Esophagus squamous epithelium (tissue), 4 donors: ENCODE data around the gene GTF3C1.

Experiments used
- POLR2A ChIP-seq, 4 donors: fragments of 450-650 bp; IDR thresholded peaks; one replicate each; pipeline ENCODE4 v1.6.1; 2017; ENCODE audit warnings: antibody characterized with exemption in 4 of 4, mild to moderate bottlenecking in 4 of 4, moderate library complexity in 3 of 4
- TF ChIP-seq, protein P1 (sequence below), 6 experiments: fragments of 450-650 bp in 4 of 6; fragments of 200-600 bp in 2 of 6; sonication (generic) in 2 of 6; IDR thresholded peaks; one replicate each; pipeline ENCODE4 v1.5.1; 2016 to 2019; ENCODE audit warnings: antibody characterized with exemption in 6 of 6, mild to moderate bottlenecking in 4 of 6, moderate library complexity in 4 of 6

DNA sequence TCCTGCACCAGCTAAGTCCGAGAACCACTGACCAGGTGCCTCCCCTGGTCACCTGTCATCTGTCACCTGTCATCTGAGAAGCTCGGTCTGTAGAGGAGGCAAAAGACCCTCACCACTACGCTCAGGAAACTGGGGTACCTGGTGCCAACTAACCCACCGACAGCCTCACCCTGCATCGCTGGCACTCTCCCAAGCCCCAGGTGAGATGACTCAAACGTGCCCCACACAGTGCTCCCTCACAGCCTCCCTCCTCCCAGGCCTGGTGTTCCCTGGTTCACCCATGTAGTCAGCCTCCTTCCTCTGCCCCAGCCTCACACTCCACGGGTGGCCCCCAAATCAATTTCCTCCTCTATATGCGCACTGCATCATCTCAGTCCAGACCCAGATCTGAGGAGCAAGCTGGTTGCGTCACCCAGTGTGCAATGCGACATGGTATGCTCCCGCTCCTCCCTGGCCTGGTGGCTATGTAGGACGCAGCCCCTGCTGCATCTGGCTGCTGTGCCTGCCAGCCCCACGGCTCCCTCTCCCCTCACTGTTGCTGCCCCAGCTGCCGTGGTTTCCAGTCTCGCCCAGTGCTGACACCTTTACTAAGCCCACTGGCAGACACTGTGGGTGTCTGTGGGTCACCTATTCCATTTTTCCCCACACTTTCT is 68.3 kb downstream of the GTF3C1 start:
- TF ChIP-seq, protein P1, sequence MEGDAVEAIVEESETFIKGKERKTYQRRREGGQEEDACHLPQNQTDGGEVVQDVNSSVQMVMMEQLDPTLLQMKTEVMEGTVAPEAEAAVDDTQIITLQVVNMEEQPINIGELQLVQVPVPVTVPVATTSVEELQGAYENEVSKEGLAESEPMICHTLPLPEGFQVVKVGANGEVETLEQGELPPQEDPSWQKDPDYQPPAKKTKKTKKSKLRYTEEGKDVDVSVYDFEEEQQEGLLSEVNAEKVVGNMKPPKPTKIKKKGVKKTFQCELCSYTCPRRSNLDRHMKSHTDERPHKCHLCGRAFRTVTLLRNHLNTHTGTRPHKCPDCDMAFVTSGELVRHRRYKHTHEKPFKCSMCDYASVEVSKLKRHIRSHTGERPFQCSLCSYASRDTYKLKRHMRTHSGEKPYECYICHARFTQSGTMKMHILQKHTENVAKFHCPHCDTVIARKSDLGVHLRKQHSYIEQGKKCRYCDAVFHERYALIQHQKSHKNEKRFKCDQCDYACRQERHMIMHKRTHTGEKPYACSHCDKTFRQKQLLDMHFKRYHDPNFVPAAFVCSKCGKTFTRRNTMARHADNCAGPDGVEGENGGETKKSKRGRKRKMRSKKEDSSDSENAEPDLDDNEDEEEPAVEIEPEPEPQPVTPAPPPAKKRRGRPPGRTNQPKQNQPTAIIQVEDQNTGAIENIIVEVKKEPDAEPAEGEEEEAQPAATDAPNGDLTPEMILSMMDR (IDR thresholded peaks at IDR 0.05), result no peak
- no peak for TF ChIP-seq POLR2A (IDR thresholded peaks at IDR 0.05)
